Activated T-cell treated with anti-CD3 and anti-CD28 coated beads for 1 hour (primary cell): Measurements from ENCODE around the gene DMRT1.
"Not testable (repeated sequence)": the region's sequence is repeated elsewhere in the genome, so short reads cannot be mapped to it uniquely, and the experiment has no call there.

Experiments used
- DNase-seq: peaks from one replicate; pipeline ENCODE4 v3.0.0-alpha.2; 2020; ENCODE audit warnings: low read depth

Gene DMRT1

GRCh38 chr9:860706-861105 is 19.2 kb downstream of the DMRT1 start:
- no peak for DNase-seq

GRCh38 chr9:861525-861924 is 20.0 kb downstream of the DMRT1 start:
- DNase-seq, result not testable (repeated sequence)

GRCh38 chr9:875119-875962 is 33.8 kb downstream of the DMRT1 start:
- DNase-seq, result no peak

GRCh38 chr9:876425-876824 is 34.9 kb downstream of the DMRT1 start:
- DNase-seq, result no peak

- no peak for DNase-seq
These were observed 36.7 kb downstream of the DMRT1 start for GRCh38 chr9:878239-878638.

GRCh38 chr9:880725-881124 is 39.2 kb downstream of the DMRT1 start:
- no peak for DNase-seq

GRCh38 chr9:882416-882924 is 41.0 kb downstream of the DMRT1 start:
- no peak for DNase-seq

- no peak for DNase-seq
These were observed 41.5 kb downstream of the DMRT1 start for GRCh38 chr9:883011-883410.

GRCh38 chr9:886886-887285 is 45.4 kb downstream of the DMRT1 start:
- DNase-seq, result no peak

GRCh38 chr9:892123-892522 is 50.6 kb downstream of the DMRT1 start:
- DNase-seq, result no peak

- no peak for DNase-seq
These were observed 51.6 kb downstream of the DMRT1 start for GRCh38 chr9:893115-893514.

- peak; percentile 9 for DNase-seq
These were observed 52.4 kb downstream of the DMRT1 start for GRCh38 chr9:893843-894420.

- no peak for DNase-seq
These were observed 58.1 kb downstream of the DMRT1 start for GRCh38 chr9:899440-900184.

GRCh38 chr9:903886-904285 is 62.4 kb downstream of the DMRT1 start:
- DNase-seq, result no peak

- no peak for DNase-seq
These were observed 64.4 kb downstream of the DMRT1 start for GRCh38 chr9:905906-906305.

GRCh38 chr9:908536-909205 is 67.2 kb downstream of the DMRT1 start:
- DNase-seq, result no peak

- no peak for DNase-seq
These were observed 69.5 kb downstream of the DMRT1 start for GRCh38 chr9:911005-911404.

- DNase-seq, result no peak
These were observed 71.3 kb downstream of the DMRT1 start for GRCh38 chr9:912776-913175.

- DNase-seq, result not testable (repeated sequence)
These were observed 72.0 kb downstream of the DMRT1 start for GRCh38 chr9:913526-913925.

GRCh38 chr9:917730-918129 is 76.2 kb downstream of the DMRT1 start:
- DNase-seq, result no peak

GRCh38 chr9:920927-921326 is 79.4 kb downstream of the DMRT1 start:
- DNase-seq, result no peak

- DNase-seq, result no peak
These were observed 80.7 kb downstream of the DMRT1 start for GRCh38 chr9:922171-922570.
